Liver (tissue), 9 donors: Measurements from ENCODE around the gene KRT32. TPM values are rescaled to one million over a fixed set of nuclear protein-coding genes. Genes with fewer than 3 reads are reported as not detected.

ENCODE experiments used
- DNase-seq: peaks from one replicate; pipeline ENCODE4 v3.0.0-alpha.2; 2017; ENCODE audit warnings: low spot score
- H3K27ac ChIP-seq, 2 donors: one replicate each; pipeline ENCODE4 v1.7.0; 2013; ENCODE audit warnings: inconsistent platforms in 2 of 2, low read length in 2 of 2, control low read depth in 1 of 2, low read depth in 1 of 2, mild to moderate bottlenecking in 1 of 2
- H3K27me3 ChIP-seq, 4 donors: one replicate each; pipeline versions ENCODE4 v1.6.1 to v1.7.0; 2013; ENCODE audit warnings: low read length in 3 of 4, inconsistent platforms in 1 of 4, mild to moderate bottlenecking in 1 of 4, moderate library complexity in 1 of 4; ENCODE audit not compliant: control insufficient read depth in 4 of 4, insufficient read depth in 4 of 4
- H3K36me3 ChIP-seq, 4 donors: one replicate each; pipeline versions ENCODE4 v1.6.1 to v1.7.0; 2013; ENCODE audit warnings: low read length in 3 of 4, mild to moderate bottlenecking in 3 of 4, low read depth in 1 of 4, moderate library complexity in 1 of 4; ENCODE audit not compliant: control insufficient read depth in 4 of 4, insufficient read depth in 3 of 4
- H3K4me1 ChIP-seq, 4 donors: one replicate each; pipeline versions ENCODE4 v1.6.1 to v1.7.0; 2013; ENCODE audit warnings: low read length in 3 of 4, mild to moderate bottlenecking in 3 of 4, moderate library complexity in 1 of 4; ENCODE audit not compliant: control insufficient read depth in 4 of 4, insufficient read depth in 4 of 4
- H3K4me3 ChIP-seq, 3 donors: one replicate each; pipeline versions ENCODE4 v1.6.1 to v1.7.0; 2013; ENCODE audit warnings: low read length in 3 of 3, control low read depth in 1 of 3, low read depth in 1 of 3, mild to moderate bottlenecking in 1 of 3
- H3K9ac ChIP-seq, 2 donors: one replicate each; pipeline ENCODE4 v1.7.0; 2013; ENCODE audit warnings: low read length in 2 of 2, mild to moderate bottlenecking in 2 of 2, moderate library complexity in 2 of 2, control low read depth in 1 of 2, low read depth in 1 of 2
- H3K9me3 ChIP-seq, 4 donors: one replicate each; pipeline versions ENCODE4 v1.6.1 to v1.7.0; 2013; ENCODE audit warnings: low read length in 3 of 4; ENCODE audit not compliant: control insufficient read depth in 4 of 4
- CTCF ChIP-seq: fragments of 150-350 bp; IDR thresholded peaks from 2 replicates; pipeline ENCODE4 v1.5.1; 2017; ENCODE audit warnings: improper control_type of control experiment, low read depth, low read length; ENCODE audit not compliant: missing input control
- EGR1 ChIP-seq, 2 donors: IDR thresholded peaks; 2 replicates each; pipeline ENCODE4 v1.6.1; 2016 to 2018; ENCODE audit warnings: antibody characterized with exemption in 2 of 2, low read depth in 2 of 2
- FOXA1 ChIP-seq: IDR thresholded peaks from 2 replicates; pipeline ENCODE4 v1.6.1; 2016; ENCODE audit warnings: antibody characterized with exemption
- FOXA2 ChIP-seq: IDR thresholded peaks from 2 replicates; pipeline ENCODE4 v1.6.1; 2016; ENCODE audit warnings: antibody characterized with exemption
- GABPA ChIP-seq, 2 donors: IDR thresholded peaks in 1 of 2; conservative IDR thresholded peaks in 1 of 2; 2 replicates each; pipeline ENCODE4 v1.6.1; 2016; ENCODE audit warnings: antibody characterized with exemption in 2 of 2, mild to moderate bottlenecking in 1 of 2, moderate library complexity in 1 of 2
- HNF4A ChIP-seq, 2 donors: conservative IDR thresholded peaks; 2 replicates each; pipeline ENCODE4 v1.6.1; 2016; ENCODE audit warnings: antibody characterized with exemption in 2 of 2, mild to moderate bottlenecking in 2 of 2
- HNF4G ChIP-seq: IDR thresholded peaks from 2 replicates; pipeline ENCODE4 v1.6.1; 2016; ENCODE audit warnings: antibody characterized with exemption
- JUND ChIP-seq, 2 donors: IDR thresholded peaks; 2 replicates each; pipeline ENCODE4 v1.6.1; 2016; ENCODE audit warnings: antibody characterized with exemption in 2 of 2
- MAX ChIP-seq: IDR thresholded peaks from 2 replicates; pipeline ENCODE4 v1.6.1; 2016; ENCODE audit warnings: antibody characterized with exemption
- NR2F2 ChIP-seq: IDR thresholded peaks from 2 replicates; pipeline ENCODE4 v1.6.1; 2016; ENCODE audit warnings: antibody characterized with exemption
- RAD21 ChIP-seq, 2 donors: IDR thresholded peaks; 2 replicates each; pipeline ENCODE4 v1.6.1; 2016; ENCODE audit warnings: antibody characterized with exemption in 2 of 2, mild to moderate bottlenecking in 2 of 2
- REST ChIP-seq: IDR thresholded peaks from 2 replicates; pipeline ENCODE4 v1.6.1; 2016; ENCODE audit warnings: antibody characterized with exemption, mild to moderate bottlenecking
- RXRA ChIP-seq, 2 donors: IDR thresholded peaks; 2 replicates each; pipeline ENCODE4 v1.6.1; 2017 to 2018; ENCODE audit warnings: antibody characterized with exemption in 2 of 2, mild to moderate bottlenecking in 1 of 2
- SP1 ChIP-seq: IDR thresholded peaks from 2 replicates; pipeline ENCODE4 v1.6.1; 2018; ENCODE audit warnings: antibody characterized with exemption, mild to moderate bottlenecking
- TAF1 ChIP-seq: conservative IDR thresholded peaks from 2 replicates; pipeline ENCODE4 v1.6.1; 2016; ENCODE audit warnings: antibody characterized with exemption, mild to moderate bottlenecking
- YY1 ChIP-seq: IDR thresholded peaks from 2 replicates; pipeline ENCODE4 v1.6.1; 2016; ENCODE audit warnings: antibody characterized with exemption, mild to moderate bottlenecking
- WGBS: extraction: QIAGEN DNeasy Blood & Tissue Kit; methylation state at CpG from one replicate; pipeline ENCODE4 v1.1.7; 2013; 5-methylcytosine and 5-hydroxymethylcytosine counted together
- polyA plus RNA-seq, 2 donors: library from polyadenylated mRNA; stranded (reverse) in 1 of 2; unstranded in 1 of 2; fragments of 200-250 nt in 1 of 2; fragments of >200 nt in 1 of 2; fragmentation: Nextera tagmentation in 1 of 2; extraction: Ambion mirVana in 1 of 2; gene quantifications; one replicate each; pipeline versions ENCODE4 v1.2.1 to v1.2.3, GENCODE V29; 2013 to 2015
- total RNA-seq, 2 donors: library from RNA; depleted of rRNA; stranded (reverse); fragments of >200 nt; gene quantifications; one replicate each; pipeline ENCODE4 v1.2.3, GENCODE V29; 2014
- TF ChIP-seq, protein P1 (sequence below): IDR thresholded peaks from 2 replicates; pipeline ENCODE4 v1.6.1; 2016; ENCODE audit warnings: antibody characterized with exemption
- TF ChIP-seq, protein P2 (sequence below): IDR thresholded peaks from 2 replicates; pipeline ENCODE4 v1.6.1; 2016; ENCODE audit warnings: antibody characterized with exemption
- donor health status: healthy.
- donor health status: healthy.
- donor health status: healthy.
- donor health status: healthy.
- donor health status: healthy.

Gene KRT32
- total and polyA plus RNA-seq, 4 donors = not detected

- no peaks in the 10 kb centered on the region for H3K9me3 ChIP-seq
- H3K27ac ChIP-seq = no peak overlapping the region
- peaks cover 0 to 3% (median 0%) of the 10 kb centered on the region in 4 donors for H3K4me1 ChIP-seq
- H3K36me3 ChIP-seq = no peaks in the 10 kb centered on the region
- 62% methylated on average over 3 of the region's 3 CpGs for WGBS
- no peak overlapping the region for H3K9ac ChIP-seq
- peaks cover 0 to 6% (median 0%) of the 10 kb centered on the region in 4 donors for H3K27me3 ChIP-seq
- no peak overlapping the region for H3K4me3 ChIP-seq
- no peak for DNase-seq
- TF ChIP-seq GABPA (IDR thresholded peaks at IDR 0.05 in 1 of 2, conservative IDR thresholded peaks at IDR 0.05 in 1 of 2) = no peak
- TF ChIP-seq TAF1 = no peak
- TF ChIP-seq, protein P1, sequence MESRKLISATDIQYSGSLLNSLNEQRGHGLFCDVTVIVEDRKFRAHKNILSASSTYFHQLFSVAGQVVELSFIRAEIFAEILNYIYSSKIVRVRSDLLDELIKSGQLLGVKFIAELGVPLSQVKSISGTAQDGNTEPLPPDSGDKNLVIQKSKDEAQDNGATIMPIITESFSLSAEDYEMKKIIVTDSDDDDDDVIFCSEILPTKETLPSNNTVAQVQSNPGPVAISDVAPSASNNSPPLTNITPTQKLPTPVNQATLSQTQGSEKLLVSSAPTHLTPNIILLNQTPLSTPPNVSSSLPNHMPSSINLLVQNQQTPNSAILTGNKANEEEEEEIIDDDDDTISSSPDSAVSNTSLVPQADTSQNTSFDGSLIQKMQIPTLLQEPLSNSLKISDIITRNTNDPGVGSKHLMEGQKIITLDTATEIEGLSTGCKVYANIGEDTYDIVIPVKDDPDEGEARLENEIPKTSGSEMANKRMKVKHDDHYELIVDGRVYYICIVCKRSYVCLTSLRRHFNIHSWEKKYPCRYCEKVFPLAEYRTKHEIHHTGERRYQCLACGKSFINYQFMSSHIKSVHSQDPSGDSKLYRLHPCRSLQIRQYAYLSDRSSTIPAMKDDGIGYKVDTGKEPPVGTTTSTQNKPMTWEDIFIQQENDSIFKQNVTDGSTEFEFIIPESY = no peak
- no peak for TF ChIP-seq REST
- no peak for TF ChIP-seq HNF4A (conservative IDR thresholded peaks at IDR 0.05)
- TF ChIP-seq FOXA1 = no peak
- TF ChIP-seq FOXA2 = no peak
- no peak for TF ChIP-seq NR2F2
- no peak for TF ChIP-seq CTCF
- no peak for TF ChIP-seq SP1
- TF ChIP-seq, protein P2, sequence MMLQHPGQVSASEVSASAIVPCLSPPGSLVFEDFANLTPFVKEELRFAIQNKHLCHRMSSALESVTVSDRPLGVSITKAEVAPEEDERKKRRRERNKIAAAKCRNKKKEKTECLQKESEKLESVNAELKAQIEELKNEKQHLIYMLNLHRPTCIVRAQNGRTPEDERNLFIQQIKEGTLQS = no peak
- no peak for TF ChIP-seq RXRA (IDR thresholded peaks at IDR 0.05)
- no peak for TF ChIP-seq MAX
- no peak for TF ChIP-seq HNF4G
- TF ChIP-seq YY1 = no peak
- TF ChIP-seq RAD21 (IDR thresholded peaks at IDR 0.05) = no peak
- TF ChIP-seq JUND (IDR thresholded peaks at IDR 0.05) = no peak
- TF ChIP-seq EGR1 (IDR thresholded peaks at IDR 0.05; ENCODE audit: low read depth in 2 of 2) = no peak
These were observed 22.5 kb downstream of the KRT32 start for GRCh38 chr17:41444640-41445039.
